ENCODE data around the gene SGPP1.
"Not testable (repeated sequence)": the region's sequence is repeated elsewhere in the genome, so short reads cannot be mapped to it uniquely, and the experiment has no call there.

Gene SGPP1

DNA sequence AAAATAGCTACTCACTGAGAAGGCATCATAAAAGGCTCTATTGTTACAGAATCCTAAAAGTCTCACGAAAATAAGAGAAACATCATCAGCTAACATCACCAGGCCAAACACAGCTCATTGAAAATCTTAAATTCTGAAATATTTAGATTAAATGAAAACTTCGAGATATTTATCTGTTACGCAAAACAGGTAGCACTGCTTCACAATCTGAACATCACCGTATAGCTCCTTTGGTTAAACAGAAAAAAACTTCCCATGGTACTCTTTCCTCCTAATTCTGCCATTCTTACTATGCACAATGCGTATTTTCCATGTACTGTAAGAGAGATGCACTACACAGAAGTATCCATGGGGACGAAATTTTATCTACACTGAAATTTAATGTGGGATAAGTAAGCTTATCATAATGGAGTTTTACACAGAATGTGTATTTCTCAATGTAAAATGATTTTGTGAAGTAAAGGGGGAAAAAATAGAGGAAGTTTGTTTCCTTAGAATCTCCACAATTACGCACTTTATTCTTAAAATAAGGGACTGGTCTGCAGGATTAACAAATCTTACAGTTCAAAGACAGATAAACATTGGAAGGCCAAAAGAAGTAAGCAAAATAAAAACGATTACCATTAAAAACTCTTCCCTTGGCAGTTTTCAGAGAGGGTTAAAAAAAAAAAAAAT is 1.9 kb downstream of the SGPP1 start:
- no peak for DNase-seq

- DNase-seq = no peak
These were observed 10.2 kb downstream of the SGPP1 start for GRCh38 chr14:63717702-63718101.

GRCh38 chr14:63715360-63715759 is 12.5 kb downstream of the SGPP1 start:
- no peak for DNase-seq

- no peak for DNase-seq
These were observed 14.1 kb downstream of the SGPP1 start for GRCh38 chr14:63713764-63714163.

- DNase-seq = no peak
These were observed 14.8 kb downstream of the SGPP1 start for GRCh38 chr14:63713058-63713457.

DNA sequence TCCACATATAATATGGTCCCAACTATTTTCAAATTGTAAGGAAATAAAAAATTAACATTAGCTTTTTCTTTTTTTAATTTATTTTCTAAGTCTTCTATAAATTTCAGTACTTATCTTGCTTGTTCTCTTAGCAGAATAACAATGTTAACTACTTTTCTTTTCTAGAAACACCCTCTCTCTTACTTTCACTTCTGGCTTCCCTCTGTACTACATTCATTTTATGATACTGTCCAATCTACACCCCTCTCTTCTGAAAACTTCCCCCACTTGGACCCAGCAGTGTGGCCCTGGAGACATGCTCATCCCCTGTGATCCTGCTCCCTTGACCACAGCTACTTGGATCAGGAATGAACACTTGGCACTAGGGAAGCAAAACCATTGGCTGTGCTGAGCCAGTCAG is 15.7 kb downstream of the SGPP1 start:
- no peak for DNase-seq

DNA sequence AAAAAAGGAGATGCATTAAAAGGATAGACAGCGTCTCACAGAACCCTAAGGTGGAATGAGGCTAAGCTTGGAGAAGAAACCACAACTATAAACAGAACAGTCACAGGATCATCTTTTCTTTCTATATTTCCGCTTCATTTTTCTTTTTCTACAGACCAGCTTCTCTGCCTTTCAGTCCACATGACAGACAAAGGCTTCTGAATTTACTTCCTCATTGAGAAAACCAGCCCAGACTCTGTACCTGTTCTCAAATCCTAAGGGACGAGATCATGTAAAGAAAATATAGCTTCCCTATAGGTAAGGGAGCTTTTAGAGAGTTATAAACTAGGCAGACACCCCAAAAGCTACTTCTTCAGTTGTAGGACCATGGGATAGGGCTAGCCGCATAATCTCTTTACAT is 17.4 kb downstream of the SGPP1 start:
- no peak for DNase-seq

DNA sequence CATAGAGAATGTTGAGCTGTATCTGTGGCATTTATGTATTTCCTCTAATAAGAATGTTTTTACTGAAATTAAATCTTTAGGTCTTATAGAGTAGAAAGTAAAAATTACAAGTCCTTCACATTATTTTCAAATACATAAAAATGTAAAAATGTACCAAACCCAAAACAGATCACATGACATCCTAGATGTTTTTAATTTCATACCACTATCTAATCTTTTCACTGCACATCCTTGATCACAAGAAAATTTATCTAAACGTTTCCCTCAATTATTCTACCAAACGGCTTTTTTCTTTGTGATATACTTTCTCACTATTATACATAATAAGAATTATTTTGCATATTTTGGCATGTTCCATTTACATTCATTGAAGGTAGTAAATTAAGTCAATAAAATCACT is 18.3 kb downstream of the SGPP1 start:
- DNase-seq = no peak

GRCh38 chr14:63707216-63707615 is 20.6 kb downstream of the SGPP1 start:
- no peak for DNase-seq

GRCh38 chr14:63705561-63706070 is 22.2 kb downstream of the SGPP1 start:
- no peak for DNase-seq

DNA sequence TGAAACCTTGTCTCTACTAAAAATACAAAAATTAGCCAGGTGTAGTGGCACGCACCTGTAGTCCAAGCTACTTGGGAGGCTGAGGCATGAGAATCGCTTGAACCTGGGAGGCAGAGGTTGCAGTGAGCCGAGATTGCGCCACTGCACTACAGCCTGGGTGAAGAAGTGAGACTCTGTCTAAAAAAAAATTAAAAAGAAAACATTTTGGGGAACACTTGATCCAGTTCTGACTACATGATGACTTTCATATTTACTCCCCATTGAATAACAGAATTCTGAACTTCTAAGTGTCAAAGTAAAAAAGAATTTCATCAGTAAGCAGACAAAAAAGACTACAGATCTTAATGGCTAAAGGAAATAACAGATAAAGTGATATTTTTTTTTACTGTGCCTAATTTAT is 25.3 kb downstream of the SGPP1 start:
- DNase-seq = not testable (repeated sequence)

DNA sequence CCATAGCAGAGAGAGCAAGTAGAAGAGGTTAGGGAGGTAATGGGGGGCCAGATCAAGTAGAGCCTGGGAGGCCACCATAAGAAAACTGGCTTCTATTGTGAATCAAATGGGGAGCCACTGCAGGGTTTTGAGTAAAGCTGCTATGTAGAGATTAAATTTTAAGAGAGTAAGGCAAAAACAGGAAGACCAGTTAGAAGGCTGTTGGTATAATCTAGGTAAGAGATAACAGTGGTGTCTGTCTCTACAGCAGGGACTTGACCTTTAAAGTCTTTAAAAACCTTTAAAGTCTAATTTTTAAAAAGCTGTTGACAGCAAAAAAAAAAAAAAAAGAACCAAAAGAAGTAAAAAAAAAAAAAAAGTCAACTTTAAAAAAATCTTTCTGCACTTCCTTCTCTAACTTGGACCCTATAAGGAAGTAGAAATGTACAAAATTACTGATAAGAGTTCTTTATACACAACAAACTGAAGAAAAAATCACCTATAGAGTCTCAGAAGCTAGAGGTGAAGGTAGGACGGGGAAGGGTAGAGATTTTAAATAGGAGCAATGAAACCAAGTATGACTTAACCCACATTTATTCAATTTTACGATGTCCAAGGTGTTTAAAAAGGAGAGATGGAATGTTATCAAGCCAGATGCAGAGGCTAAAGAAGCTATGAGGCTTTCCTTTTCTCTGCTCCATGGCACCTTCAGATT is 26.1 kb downstream of the SGPP1 start:
- DNase-seq = no peak

GRCh38 chr14:63692310-63693020 is 35.4 kb downstream of the SGPP1 start:
- no peak for DNase-seq

GRCh38 chr14:63689132-63689531 is 38.7 kb downstream of the SGPP1 start:
- no peak for DNase-seq

DNA sequence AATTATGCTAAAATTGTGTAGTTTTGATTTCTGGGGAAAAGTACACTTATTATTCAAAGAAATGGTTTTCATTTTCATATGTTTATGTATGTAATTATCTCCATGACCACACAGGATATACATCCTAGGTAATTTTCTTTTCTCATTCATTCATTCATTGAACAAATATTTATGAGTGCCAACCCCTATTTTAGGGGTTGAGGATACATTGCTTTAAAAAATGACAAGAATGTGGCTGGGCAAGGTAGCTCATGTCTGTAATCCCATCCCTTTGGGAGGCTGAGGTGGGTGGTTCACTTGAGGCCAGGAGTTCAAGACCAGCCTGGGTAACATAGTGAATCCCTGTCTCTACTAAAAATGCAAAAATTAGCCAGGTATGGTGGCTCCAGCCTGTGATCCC is 40.9 kb downstream of the SGPP1 start:
- DNase-seq = no peak

DNA sequence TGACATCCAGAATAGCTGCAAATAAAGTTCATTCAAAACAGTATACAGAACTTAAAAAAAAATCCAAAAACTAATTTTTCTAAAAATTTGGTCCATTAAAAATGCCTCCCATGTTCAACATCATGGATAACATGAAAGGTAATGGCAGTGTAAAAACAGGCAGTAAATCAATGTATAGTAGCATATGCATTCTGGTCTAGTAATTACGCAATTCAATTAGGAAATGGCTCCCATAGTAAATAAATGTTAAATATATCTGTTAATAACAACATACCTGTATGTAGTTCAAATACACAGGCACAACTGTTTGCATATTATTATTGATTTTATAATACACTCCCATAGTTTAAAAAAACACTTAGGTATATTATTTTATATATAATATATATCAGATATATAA is 42.5 kb downstream of the SGPP1 start:
- DNase-seq = no peak

- DNase-seq = no peak
These were observed 44.9 kb downstream of the SGPP1 start for GRCh38 chr14:63682727-63683593.

GRCh38 chr14:63678536-63678935 is 49.3 kb downstream of the SGPP1 start:
- DNase-seq = no peak

- DNase-seq = no peak
These were observed 49.9 kb downstream of the SGPP1 start for GRCh38 chr14:63677891-63678379.

DNA sequence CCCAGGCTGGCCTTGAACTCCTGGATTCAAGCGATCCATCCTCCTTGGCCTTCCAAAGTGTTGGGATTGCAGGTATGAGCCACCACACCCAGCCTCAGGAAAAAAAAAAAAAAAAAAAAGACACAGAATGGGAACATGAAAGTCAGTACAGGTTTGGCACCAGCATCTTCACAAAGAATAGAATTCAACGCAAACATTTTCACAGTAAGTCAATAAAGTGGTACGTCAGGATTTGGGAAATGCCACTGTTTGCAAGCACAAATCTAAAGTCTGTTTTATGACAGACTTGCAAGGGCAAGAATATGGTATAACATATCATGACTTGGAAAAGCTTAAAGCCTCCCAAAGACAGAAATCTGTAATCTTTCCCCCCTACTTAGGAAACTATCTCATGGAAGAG is 51.2 kb downstream of the SGPP1 start:
- DNase-seq = no peak

DNA sequence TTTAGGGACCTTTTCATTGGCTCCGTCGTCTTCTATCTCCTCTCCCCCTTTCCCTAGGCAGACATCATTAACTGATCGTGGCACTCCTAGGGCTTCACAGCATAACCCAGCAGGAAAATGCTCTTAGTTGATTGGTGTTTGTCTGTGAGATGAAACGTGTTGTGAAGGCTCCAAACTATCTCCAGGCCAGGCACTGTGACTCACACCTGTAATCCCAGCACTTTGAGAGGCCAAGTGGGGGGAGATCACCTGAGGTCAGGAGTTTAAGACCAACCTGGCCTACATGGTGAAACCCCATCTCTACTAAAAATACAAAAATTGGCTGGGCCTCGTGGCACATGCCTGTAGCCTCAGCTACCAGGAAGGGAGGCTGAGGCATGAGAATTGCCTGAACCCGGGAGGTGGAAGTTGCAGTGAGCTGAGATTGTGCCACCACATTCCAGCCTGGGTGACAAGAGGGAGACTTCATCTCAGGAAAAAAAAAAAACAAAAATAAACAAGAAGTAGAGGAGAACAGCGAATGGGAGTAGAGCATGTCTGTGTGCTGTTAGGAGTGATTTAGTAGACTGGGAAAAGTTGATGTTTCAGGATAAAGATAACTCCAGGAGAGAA is 53.9 kb downstream of the SGPP1 start:
- DNase-seq = no peak

DNA sequence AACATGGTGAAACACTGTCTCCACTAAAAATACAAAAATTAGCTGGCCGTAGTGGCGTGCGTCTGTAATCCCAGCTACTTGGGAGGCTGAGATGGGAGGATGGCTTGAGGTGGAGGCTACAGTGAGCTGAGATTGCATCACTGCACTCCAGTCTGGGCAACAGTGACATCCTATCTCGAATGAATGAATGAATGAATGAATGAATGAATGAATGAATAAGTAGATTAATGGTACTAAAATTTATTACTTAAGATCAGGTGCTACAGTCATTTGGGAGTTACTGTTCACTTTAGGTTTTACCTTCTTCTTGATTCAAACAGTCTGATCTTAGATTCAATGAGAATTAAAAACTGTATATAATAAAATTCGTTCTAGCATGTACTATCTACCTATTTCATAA is 54.6 kb downstream of the SGPP1 start:
- no peak for DNase-seq

Data from activated gamma-delta T cell treated with Interleukin-2 at 50 U/mL for 16 hours (primary cell).